GM19324 (cell line): ENCODE data around the gene CAV2.
A peak's percentile ranks its signal among the peaks of the same experiment; 100 is the strongest.
"Not testable (repeated sequence)": the region's sequence is repeated elsewhere in the genome, so short reads cannot be mapped to it uniquely, and the experiment has no call there.

ENCODE experiments used
- ATAC-seq: cut with Tn5 transposase; IDR thresholded peaks from one replicate; pipeline ENCODE4 v1.9.1; 2021; ENCODE audit warnings: mild to moderate bottlenecking, moderate library complexity; ENCODE audit not compliant: unreplicated experiment, low FRiP score

Gene CAV2, protein sequence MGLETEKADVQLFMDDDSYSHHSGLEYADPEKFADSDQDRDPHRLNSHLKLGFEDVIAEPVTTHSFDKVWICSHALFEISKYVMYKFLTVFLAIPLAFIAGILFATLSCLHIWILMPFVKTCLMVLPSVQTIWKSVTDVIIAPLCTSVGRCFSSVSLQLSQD

DNA sequence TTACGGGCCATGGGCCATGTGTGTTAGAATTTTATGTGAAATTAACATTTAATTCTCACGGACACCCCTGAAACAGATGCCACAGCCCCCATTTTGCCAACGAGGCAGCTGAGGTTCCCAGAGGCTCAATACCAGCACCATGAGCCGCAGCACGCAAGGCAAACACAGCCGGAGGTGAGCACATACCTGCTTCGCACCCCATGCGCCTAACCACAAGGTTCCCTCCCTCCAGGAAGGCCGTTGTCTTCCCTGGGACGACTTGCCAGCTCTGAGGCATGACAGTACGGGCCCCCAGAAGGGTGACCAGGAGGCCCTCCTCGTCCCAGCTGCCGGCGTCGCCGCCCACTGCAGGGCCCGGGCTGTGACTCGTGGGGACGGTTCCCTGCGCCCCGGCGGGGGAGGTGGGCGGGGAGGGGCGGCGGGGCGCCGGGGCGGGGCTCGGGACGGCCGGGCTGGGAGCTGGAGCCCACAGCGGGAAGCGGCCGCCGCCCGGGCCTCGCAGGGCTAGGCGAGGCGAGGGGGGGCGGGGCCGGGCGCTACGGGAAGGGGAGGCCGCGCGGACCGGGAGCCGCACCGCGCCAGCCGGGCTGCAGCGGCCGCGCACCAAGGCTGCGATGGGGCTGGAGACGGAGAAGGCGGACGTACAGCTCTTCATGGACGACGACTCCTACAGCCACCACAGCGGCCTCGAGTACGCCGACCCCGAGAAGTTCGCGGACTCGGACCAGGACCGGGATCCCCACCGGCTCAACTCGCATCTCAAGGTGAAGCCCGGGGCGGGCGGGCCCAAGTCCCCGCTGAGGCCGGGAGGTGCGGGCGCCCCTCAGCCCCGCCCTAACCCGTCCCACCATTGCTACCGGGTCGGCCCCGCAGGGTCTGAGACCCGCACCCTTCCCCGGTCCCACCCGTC, at the start of gene CAV2:
TSS of gene CAV2 (plus strand) at position 571 of the 910 bp plus-strand sequence. CDS start at position 615, 44 bp downstream.
- ATAC-seq, result peak; percentile 46

DNA sequence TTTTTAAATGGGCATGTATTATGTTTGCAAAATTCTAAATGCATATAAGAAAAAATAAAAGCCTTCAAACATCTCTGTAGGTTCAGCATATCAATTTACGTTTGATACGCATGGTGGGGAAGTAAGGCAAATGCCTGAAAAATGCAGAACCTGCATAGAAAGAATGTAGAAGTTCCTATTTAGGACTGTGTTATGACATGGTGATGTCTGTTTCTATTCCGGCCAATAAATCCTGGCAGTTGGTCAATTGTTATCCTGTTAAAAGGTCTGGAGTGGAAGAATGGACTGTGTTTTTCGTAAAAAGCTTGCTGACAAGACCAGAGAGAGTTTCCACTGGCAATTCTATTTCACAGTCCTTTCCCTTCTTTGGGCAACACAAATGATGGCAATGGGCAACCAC, 49.6 kb upstream of the CAV2 start:
- no peak for ATAC-seq

DNA sequence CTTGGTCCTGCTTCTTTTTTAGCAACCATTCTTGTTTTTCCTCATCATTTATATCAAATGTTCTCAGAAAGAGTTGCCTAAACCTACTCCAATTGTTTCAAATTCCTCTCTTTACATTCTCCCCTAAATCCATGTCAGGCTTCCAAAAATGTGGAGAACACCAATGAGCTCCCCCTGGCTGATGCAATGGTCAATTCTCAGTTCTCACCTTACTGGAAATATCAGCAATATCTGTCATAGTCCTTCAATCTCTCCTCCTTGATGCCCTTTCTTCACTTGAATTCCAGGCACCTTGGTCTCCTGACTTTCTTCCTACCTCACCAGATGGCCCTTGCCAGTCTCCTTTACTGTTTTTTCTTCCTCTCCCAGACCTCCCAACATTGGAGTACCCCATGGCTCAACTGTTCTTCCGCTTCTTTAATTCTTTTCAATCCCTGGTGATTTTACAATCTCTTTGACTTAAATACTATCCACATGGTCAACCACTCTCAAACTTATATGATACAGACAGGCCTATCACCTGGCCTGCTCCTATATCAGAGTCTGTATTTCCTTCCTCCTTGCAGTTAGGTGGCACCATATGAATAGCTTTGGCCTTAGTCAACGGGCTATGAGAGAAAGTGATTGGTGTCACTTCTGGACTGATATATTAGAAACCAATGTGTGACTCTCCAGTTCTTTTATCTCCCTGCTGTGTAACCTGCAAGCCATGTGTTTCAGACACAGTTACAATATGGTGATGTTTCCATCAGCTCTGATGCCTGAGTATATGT, 47.4 kb upstream of the CAV2 start:
- no peak for ATAC-seq

DNA sequence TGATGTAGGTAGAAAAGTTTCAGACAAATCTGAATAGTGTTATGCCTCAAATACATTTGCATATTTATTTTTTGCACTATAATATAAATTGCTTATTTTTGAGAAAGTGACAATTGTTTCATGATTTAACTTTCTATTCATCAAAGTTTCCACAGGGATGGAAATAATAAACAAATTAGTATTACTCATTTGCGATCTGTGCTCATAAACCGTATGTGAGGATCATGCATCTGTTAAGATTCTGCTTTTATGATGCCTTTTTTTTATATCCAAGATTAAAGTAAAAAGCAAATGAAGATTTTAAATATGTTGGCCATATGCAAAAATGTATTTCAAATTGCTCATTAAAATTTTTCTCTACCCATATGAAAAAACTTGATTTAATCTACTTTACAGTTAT, 45.2 kb upstream of the CAV2 start:
- ATAC-seq, result no peak

DNA sequence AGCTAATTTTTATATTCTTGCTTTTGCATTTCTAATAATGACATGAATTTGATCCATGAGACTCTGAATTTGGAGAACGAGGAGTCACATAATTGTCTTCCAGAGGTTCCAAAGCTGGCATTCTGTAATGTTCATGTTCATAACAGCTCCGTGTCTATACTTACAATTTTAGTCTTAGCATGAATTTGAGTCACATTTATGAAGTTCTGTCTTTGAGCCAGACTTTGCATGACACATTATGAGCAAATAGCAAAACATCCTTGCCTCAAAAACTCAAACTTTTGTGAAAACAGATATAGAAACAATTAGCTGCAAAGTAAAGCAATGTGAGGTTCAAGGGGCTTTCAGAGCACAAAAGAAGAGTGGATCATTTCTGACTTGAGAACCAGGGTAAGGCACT, 44.5 kb upstream of the CAV2 start:
- ATAC-seq, result no peak

DNA sequence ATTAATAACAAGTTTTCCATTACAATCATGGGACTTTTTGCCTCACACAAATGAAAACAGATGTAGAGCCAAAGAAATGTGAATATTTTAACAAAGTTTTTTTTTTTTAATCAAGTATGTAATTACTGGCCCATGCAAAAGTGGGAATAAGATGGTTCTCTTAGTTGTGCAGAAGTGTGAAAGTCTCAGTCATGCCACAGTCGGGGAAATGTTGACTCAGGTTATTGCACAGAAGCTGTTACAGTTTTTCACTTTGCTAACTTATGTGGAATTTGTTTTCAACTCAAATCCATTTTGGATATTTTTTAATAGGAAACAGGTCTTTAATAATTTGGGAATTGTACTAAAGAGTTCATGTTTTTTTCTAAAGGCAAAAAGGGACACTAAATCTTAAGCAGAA, 44.0 kb upstream of the CAV2 start:
- no peak for ATAC-seq

DNA sequence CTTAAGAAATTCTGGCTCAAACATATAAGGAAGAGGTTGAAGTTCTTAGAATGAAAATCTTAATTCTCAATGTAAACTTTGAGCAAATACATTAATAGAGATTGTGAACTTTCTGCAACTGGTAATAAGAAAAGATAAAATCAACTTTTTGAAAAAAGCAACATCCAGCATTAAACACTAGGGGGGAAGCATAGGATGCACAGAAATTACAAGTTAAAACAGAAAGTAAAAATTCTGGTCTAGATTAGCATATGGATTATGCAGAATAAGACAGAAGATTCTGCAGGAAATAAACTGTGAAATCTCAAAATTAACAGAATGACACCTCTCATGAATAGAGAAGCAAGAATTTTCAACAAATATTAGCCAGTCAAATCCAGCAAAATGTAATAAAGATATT, 38.0 kb upstream of the CAV2 start:
- no peak for ATAC-seq

DNA sequence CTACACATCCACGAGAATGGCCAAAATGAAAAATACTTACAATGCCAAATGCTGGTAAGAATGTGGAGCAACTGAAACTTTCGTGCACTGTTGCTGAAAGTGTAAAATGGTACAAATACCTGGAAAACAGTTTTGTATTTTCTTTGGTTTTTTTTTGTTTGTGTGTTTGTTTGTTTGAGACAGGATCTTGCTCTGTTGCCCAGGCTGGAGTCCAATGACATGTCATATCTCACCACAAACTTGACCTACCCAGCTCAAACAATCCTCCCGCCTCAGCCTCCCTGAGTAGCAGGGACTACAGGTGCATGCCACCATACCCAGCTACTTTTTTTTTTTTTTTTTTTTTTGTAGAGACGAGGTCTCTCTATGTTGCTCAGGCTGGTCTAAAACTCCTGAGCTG, 35.6 kb upstream of the CAV2 start:
- no peak for ATAC-seq

DNA sequence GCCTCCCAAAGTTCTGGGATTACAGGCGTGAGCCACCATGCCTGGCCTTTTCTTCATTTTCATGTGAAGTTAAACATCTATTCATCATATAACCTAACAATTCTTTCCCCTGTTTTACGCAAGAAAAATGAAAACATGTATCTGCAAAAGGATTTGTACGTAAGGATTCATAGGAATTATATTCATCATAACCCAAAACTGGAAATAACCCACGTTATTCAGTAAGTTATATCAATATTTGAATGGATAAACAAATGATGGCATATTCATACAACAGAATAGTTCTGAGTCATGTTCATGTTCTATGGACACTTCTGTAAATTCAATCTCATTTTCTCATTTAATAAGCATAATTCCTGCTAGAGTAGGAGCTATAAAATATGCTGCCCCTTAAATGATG, 35.2 kb upstream of the CAV2 start:
- no peak for ATAC-seq

DNA sequence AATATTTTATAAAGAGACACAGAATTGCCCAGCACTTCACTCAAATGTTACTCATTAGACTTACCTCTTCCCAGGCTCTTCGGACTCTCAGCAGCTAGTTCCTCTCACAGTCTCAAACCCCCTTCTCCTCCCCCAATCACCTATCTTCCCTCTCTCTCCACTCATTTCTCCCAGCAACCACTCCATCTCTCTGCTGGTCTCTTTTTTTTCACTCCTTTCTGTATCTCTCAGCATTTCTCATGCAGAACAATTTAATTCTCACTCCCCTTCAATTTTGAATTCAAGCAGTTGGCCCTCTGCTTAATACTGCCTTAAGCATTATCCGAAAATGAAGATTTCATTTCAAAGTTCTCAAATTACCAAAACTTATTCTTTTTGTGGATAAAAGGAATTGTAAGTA, 34.4 kb upstream of the CAV2 start:
- ATAC-seq, result no peak

DNA sequence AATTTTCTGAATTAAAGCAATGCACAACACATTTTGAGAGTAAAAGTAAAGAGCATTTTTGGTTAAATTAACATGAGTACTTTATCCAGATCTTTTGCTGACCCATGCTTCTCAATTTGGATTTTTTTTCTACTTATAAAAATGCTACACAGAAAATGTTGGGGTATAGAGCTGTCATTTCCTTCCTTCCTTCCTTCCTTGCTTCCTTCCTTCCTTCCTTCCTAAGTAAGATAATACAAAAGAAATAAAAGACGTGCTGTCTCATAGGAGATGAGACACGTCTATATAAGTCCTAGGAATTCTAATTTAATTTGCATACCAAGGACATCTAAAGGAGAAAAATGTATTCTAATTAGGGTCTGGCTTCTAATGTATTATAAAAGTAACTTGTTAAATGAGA, 31.0 kb upstream of the CAV2 start:
- ATAC-seq, result no peak

DNA sequence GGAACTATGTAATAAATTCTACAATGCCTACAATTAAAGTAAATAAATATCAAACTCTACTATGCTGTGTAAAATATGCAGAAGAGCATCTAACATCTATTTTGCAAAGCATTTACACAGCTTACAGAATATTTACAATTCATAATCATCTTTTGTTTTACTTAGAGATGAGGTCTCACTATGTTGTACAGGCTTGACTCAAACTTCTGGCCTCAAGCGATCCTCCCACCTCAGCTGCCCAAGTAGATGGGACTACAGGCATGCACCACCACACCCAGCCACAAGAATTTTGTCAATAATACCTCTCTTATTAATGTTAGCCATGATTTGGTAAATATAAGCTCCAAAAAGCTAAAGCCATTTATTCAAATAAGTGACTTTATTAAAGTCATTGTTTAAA, 21.9 kb upstream of the CAV2 start:
- ATAC-seq, result no peak

DNA sequence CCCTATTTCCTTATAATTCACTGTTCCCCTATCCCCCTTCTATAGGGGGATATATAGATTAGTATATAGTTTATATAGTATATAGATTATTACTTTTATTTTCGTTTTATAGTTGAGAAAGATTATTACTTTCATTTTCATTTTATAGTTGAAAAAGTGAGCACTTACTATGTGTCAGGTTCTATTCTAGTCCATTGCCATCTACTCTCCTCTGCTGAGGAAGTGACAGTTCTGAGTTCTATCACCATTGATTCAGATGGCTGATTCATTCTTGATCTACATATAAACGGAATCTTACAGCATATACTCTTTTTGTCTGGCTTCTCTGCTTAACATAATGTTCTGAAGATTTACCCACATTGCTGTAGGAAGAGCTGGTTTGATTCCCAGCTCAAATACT, 20.7 kb upstream of the CAV2 start:
- ATAC-seq, result no peak

DNA sequence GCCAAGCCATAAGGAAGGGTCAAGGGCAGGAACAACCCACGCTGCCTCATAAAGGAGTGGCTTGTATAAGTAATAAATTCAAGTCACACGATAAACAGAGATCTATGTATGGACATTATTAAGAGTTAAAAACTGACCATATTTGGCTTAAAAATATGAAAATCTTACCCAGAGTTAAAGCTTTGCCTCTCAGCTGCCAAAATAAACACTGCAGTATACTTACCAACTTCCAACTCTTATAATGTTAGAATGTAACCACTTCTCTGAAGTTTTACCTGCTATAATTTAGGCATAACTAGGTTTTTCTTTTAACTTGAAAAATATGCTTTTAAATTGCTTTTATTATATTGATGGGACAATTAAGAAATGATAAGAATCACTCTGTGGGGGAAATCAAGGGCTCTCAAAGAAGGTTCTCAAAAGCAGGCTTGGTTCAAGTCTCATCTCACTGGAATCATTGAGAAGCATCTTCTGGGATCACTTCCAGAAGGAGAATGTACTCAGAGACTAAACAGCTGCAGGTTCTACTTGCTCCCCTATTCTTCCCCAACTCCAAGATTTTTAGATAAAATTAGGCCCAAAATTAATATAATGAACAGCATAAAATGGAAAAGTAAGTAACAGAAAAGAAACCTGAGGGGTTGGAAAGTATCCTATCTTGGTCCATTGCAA, 16.1 kb upstream of the CAV2 start:
- no peak for ATAC-seq

DNA sequence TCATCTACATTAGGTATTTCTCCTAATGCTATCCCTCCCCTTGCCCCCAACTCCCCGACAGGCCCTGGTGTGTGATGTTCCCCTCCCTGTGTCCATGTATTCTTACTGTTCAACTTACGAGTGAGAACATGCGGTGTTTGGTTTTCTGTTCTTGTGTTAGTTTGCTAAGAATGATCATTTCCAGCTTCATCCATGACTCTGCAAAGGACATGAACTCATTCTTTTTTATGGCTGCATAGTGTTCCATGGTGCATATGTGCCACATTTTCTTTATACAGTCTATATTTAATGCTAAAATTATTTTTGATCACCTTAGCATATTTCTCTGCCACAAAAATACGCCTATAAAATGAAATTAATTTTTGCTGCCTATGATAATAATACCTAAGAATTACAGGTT, 15.1 kb upstream of the CAV2 start:
- ATAC-seq, result not testable (repeated sequence)

DNA sequence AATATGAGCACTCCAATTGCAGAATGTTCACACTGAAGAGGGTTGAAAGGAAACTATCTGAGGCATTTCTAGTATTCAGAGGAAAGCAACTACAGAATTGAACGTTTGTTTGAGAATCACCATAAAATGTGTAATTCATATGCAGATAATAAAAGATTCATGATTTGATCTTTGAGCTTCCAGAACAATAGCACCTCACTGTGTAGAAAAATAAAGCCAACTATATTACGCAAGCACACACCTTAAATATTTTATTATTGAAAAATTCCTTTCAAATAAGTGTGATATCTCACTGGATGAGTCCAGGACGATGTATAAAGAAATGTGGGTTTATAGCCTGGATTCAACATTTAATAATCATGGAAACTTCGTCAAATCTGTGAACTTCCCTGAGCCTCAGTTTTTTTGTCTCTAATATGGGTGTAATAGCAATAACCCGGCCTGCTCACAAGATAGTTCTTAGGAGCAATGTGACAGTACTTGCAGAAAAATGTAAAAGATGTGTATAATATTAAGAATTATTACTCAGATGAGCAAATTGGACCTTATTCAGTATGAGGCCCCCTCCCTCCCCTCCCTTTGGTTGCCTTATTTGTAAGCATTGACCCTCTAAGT, 11.5 kb upstream of the CAV2 start:
- no peak for ATAC-seq

DNA sequence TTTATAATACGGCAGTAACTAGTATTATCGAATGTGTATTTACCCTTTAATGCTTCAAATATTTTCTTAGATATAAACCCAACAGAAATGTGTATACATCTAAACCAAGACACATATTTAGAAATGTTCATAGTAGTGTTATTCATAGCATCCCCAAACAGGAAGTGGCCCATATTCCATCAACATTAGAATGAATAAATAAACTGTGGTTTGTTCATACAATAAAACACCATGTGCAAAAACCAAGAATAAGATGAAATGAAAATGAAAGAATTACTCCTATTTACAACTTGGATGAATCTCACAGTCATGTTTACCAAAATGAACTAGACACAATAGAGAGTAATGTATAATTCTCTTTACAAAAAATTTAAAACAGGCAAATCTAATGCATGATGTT, 9.2 kb upstream of the CAV2 start:
- ATAC-seq, result no peak

DNA sequence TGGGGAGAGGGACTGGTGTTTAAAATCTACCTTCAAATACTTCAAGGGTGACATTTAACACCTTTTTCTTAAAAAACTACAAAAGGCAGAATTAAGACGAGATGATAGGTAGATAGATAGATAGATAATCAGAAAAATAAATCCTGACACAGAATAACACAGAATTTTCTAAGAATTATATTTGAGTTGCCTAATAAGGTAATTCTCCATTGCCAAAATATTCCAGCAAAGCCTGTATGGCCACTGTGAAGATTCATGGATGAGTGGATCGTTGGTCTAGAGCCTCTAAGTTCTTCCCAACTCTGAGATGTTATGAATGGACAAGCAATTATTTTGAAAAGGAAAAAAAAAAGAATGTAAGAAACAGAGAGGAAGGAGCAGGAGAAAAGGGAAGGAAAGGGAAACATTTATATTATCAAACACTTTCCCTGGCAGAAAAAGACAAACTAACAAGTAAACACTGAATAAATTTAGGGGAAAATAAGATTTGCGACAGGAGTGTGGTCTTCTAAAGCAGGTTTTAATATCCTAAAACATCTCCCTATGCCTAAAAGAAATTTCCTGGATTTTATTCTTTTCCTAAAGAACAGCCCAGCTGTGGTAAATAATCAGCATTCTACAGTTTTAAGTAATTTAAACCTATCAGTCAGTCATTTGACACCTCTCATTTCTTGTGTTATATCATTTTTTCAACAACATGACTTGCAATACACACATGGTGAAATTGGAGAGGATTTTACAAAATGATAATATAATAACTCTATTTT, 7.5 kb upstream of the CAV2 start:
- no peak for ATAC-seq

DNA sequence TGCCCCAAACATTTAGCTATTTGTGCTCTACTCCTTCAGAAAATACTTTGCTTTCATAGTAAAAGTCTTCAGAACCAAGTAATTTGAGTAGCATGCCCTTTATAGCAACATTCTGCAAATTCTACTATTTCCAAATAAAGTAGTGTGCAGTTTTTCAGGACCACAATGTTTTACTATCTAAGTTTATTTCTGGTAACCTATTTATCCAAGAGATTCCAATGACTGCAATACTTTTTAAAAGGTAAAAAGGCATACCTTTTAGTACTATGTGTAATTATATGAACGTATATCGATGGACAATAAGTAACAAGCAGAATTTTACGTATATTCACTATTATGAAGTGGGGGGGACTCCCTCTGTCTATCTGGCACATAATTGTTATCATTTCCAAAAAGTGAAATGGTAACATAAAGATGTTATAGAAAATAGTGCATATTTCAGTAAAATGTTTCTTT, 6.9 kb upstream of the CAV2 start:
- ATAC-seq, result no peak

DNA sequence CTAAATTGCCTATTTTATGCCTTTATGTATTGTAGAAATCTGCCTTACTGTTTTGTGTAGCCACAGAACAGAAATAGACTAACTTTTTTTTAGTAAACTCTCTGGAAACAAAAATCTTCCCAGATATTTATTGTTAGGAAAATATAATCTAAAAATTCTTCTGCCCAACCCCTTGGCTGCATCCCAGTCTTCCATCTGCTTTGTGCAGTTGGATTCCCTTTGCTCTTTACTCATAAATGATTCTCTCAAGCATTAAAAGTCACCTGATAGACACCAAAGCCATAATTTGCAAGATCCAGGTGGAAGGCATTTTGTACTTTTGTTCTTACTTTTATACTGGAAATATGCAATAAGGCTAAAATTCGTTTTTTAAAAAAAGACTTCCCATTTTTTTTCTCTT, 6.1 kb upstream of the CAV2 start:
- ATAC-seq, result no peak
